ENCODE measurements around the gene FBRSL1. TPM values are rescaled to one million over a fixed set of nuclear protein-coding genes. Genes with fewer than 3 reads are reported as not detected.

FBRSL1 gene
- total and polyA plus RNA-seq, 11 donors: 23.0 to 88.2 (median 40.0) TPM

- peaks cover 0 to 18% (median 5%) of the 10 kb centered on the region in 9 donors for H3K27me3 ChIP-seq
These were observed 9.9 kb upstream of the FBRSL1 start for GRCh38 chr12:132479938-132480622.

GRCh38 chr12:132480623-132481132 is 9.3 kb upstream of the FBRSL1 start:
- TF ChIP-seq POLR2A (IDR thresholded peaks at IDR 0.05) (no peak), CTCF (IDR thresholded peaks at IDR 0.05) (no peak)
- intact Hi-C loops (cut with DNase I): no loop called here
- peak in 3 of 5 donors; percentile 12 to 45 (median 20) for DNase-seq
- Histone ChIP-seq H3K4me3 (no peak overlapping the region), H3K27me3 (peaks cover 0 to 18% (median 5%) of the 10 kb centered on the region in 9 donors), H3K9me3 (no peaks in the 10 kb centered on the region), H3K27ac (no peak overlapping the region), H3K4me1 (peaks cover 0 to 5% (median 0%) of the 10 kb centered on the region in 12 donors), H3K36me3 (no peaks in the 10 kb centered on the region)
- ATAC-seq: no peak
- 57 to 73% (median 68%) methylated on average over 13 to 14 of the region's 14 CpGs for WGBS, 4 donors

More at GRCh38 chr12:132479938-132480622, 9.9 kb upstream of the FBRSL1 start:
- DNase-seq (peak in 3 of 5 donors; percentile 5 to 32 (median 14)), ATAC-seq (no peak)
- Histone ChIP-seq H3K9me3 (no peaks in the 10 kb centered on the region), H3K4me3 (no peak overlapping the region), H3K27ac (no peak overlapping the region), H3K36me3 (no peaks in the 10 kb centered on the region), H3K4me1 (peaks cover 0 to 5% (median 0%) of the 10 kb centered on the region in 12 donors)
- WGBS, 4 donors: 68 to 78% (median 75%) methylated on average over 37 to 38 of the region's 38 CpGs
- intact Hi-C loops (cut with DNase I): no loop called here
- TF ChIP-seq CTCF (IDR thresholded peaks at IDR 0.05) (no peak), POLR2A (IDR thresholded peaks at IDR 0.05) (no peak)

DNA sequence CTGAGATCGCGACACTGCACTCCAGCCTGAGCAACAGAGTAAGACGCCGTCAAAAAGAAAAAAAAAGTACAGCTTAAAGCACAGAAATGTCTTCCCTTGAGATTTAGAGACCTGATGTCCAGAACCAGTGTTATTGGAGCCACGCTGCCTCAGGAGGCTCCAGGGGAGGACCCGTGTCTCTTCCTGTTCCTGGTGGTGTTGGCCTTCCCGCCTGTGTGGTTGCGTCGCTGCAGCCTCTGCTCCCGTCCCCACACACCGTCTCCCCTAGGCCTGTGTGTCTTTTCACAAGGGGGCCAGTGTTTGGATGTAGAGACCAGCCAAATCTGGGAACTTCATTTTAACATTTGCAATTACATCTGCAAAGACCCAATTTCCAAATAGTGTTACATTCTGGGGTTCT is 8.6 kb upstream of the FBRSL1 start:
- Histone ChIP-seq H3K4me1 (peaks cover 0 to 5% (median 0%) of the 10 kb centered on the region in 12 donors), H3K9me3 (no peaks in the 10 kb centered on the region), H3K27ac (no peak overlapping the region), H3K4me3 (no peak overlapping the region), H3K27me3 (peaks cover 0 to 18% (median 5%) of the 10 kb centered on the region in 9 donors), H3K36me3 (no peaks in the 10 kb centered on the region)
- ATAC-seq (no peak), DNase-seq (peak in 3 of 5 donors; percentile 20 to 36 (median 31))
- TF ChIP-seq POLR2A (IDR thresholded peaks at IDR 0.05) (no peak), CTCF (IDR thresholded peaks at IDR 0.05) (no peak)
- intact Hi-C loops (cut with DNase I): no loop called here
- 59 to 80% (median 69%) methylated on average over 11 of the region's 11 CpGs for WGBS, 4 donors

Data from heart left ventricle (tissue), 16 donors.